CD4-positive, CD25-positive, alpha-beta regulatory T cell (primary cell): ENCODE measurements around the gene GAS2L1. TPM values are rescaled to one million over a fixed set of nuclear protein-coding genes. Genes with fewer than 3 reads are reported as not detected.

ENCODE experiments used
- ATAC-seq, 2 donors: fragments of 150-1000 bp; cut with Tn5 transposase; one replicate each; pipeline ENCODE4 v1.10.0; 2021; ENCODE audit warnings: low read depth in 2 of 2, moderate number of reproducible peaks in 2 of 2, moderate library complexity in 1 of 2
- DNase-seq, 3 donors: peaks; one replicate each; pipeline versions ENCODE4 v3.0.0 to v3.0.0-alpha.2; 2012 to 2022; ENCODE audit warnings: mixed read lengths in 1 of 3
- H3K27ac ChIP-seq: one replicate; pipeline ENCODE4 v1.7.0; 2013; ENCODE audit warnings: mild to moderate bottlenecking, low read length; ENCODE audit not compliant: insufficient read depth, poor library complexity, severe bottlenecking
- H3K27me3 ChIP-seq: one replicate; pipeline ENCODE4 v1.7.0; 2013; ENCODE audit warnings: low read length; ENCODE audit not compliant: control insufficient read depth, insufficient read depth
- H3K36me3 ChIP-seq: one replicate; pipeline ENCODE4 v1.7.0; 2013; ENCODE audit warnings: mild to moderate bottlenecking, low read length, moderate library complexity; ENCODE audit not compliant: control insufficient read depth, insufficient read depth
- H3K4me1 ChIP-seq: 2 replicates; pipeline ENCODE4 v1.7.0; 2013; ENCODE audit warnings: mild to moderate bottlenecking, low read length; ENCODE audit not compliant: insufficient read depth, control insufficient read depth, poor library complexity, severe bottlenecking
- H3K4me3 ChIP-seq: one replicate; pipeline ENCODE4 v1.7.0; 2013; ENCODE audit warnings: low read depth, mild to moderate bottlenecking, low read length, moderate library complexity
- H3K9me3 ChIP-seq, 2 experiments: 1 replicate in 1 of 2; 2 replicates in 1 of 2; pipeline ENCODE4 v1.7.0; 2013; ENCODE audit warnings: low read length in 2 of 2, mild to moderate bottlenecking in 1 of 2, moderate library complexity in 1 of 2; ENCODE audit not compliant: control insufficient read depth in 2 of 2
- H3K27ac Mint-ChIP-seq, 3 donors: one replicate each; pipeline ENCODE4 v1.8.0; 2020 to 2022; ENCODE audit warnings: mild to moderate bottlenecking in 3 of 3, mixed read lengths in 3 of 3, moderate library complexity in 2 of 3
- H3K27me3 Mint-ChIP-seq: one replicate; pipeline ENCODE4 v1.8.0; 2022; ENCODE audit warnings: mild to moderate bottlenecking, mixed read lengths
- H3K36me3 Mint-ChIP-seq: one replicate; pipeline ENCODE4 v1.8.0; 2020; ENCODE audit warnings: mixed read lengths
- H3K4me1 Mint-ChIP-seq, 4 donors: one replicate each; pipeline ENCODE4 v1.8.0; 2020 to 2022; ENCODE audit warnings: mixed read lengths in 4 of 4, mild to moderate bottlenecking in 1 of 4
- H3K4me3 Mint-ChIP-seq, 4 donors: one replicate each; pipeline ENCODE4 v1.8.0; 2020 to 2022; ENCODE audit warnings: mild to moderate bottlenecking in 4 of 4, mixed read lengths in 4 of 4, moderate library complexity in 3 of 4
- H3K9me3 Mint-ChIP-seq, 7 donors: one replicate each; pipeline ENCODE4 v1.8.0; 2020 to 2022; ENCODE audit warnings: mixed read lengths in 7 of 7, mild to moderate bottlenecking in 3 of 7, moderate library complexity in 2 of 7
- polyA plus RNA-seq, 4 donors: library from polyadenylated mRNA; unstranded; fragments of 300-500 nt; fragmentation: Illumina TruSeq; gene quantifications; one replicate each; pipeline ENCODE4 v1.2.3, GENCODE V29; 2021
- total RNA-seq: library from RNA; stranded (reverse); gene quantifications from one replicate; pipeline ENCODE4 v1.2.3, GENCODE V29; 2022

The GAS2L1 gene
- total and polyA plus RNA-seq, 5 donors from 2014 or later, result 0.22 to 1.8 TPM; not detected in 3

- H3K36me3 ChIP-seq, result peaks cover 85% of the 10 kb centered on the region
- Mint-ChIP-seq H3K36me3 (peaks cover 57% of the 10 kb centered on the region), H3K9me3 (no peaks in the 10 kb centered on the region), H3K27me3 (no peaks in the 10 kb centered on the region), H3K4me3 (no peak overlapping the region), H3K27ac (peak overlapping the region in 2 of 3 donors; percentile 52 to 62), H3K4me1 (no peaks in the 10 kb centered on the region)
- no peak for ATAC-seq
- no peaks in the 10 kb centered on the region for H3K27me3 ChIP-seq
- no peak overlapping the region for H3K27ac ChIP-seq
- DNase-seq, result no peak
- no peaks in the 10 kb centered on the region for H3K9me3 ChIP-seq
- H3K4me3 ChIP-seq, result no peak overlapping the region
- no peaks in the 10 kb centered on the region for H3K4me1 ChIP-seq
These were observed 31.9 kb downstream of the GAS2L1 start for GRCh38 chr22:29338398-29338797.

GRCh38 chr22:29339381-29340235, 33.2 kb downstream of the GAS2L1 start:
- H3K4me3 Mint-ChIP-seq, result no peak overlapping the region
- no peak overlapping the region for H3K4me3 ChIP-seq
- ATAC-seq (no peak), DNase-seq (no peak)
- H3K36me3 Mint-ChIP-seq, result peaks cover 59% of the 10 kb centered on the region
- peaks cover 86% of the 10 kb centered on the region for H3K36me3 ChIP-seq
- H3K27me3 Mint-ChIP-seq, result no peaks in the 10 kb centered on the region
- no peaks in the 10 kb centered on the region for H3K9me3 ChIP-seq
- H3K4me1 Mint-ChIP-seq, result no peaks in the 10 kb centered on the region
- H3K27ac Mint-ChIP-seq, result peak overlapping the region in 2 of 3 donors; percentile 38 to 62
- no peaks in the 10 kb centered on the region for H3K27me3 ChIP-seq
- no peak overlapping the region for H3K27ac ChIP-seq
- no peaks in the 10 kb centered on the region for H3K4me1 ChIP-seq
- H3K9me3 Mint-ChIP-seq, result no peaks in the 10 kb centered on the region

DNA sequence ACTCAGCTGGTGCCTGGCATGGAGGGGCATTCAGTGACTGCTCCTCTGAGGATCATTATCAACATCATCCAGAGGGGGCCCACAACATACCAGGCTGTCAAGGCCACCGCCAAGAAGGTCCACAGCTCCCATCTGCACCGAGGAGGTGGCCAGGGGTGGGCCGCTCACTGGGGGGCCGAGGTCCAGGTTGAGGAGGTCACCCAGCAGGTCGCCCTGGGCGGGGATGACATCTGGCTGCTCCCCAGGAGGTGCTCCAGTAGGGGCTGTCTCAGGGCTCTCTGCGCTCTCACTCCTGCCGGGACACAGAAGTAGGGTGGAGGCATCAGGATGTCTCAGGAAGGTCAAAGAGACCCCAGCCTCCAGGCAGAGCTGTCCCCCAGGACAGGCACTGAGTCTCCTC, 34.1 kb downstream of the GAS2L1 start:
- no peak for ATAC-seq
- DNase-seq, result no peak
- peaks cover 50% of the 10 kb centered on the region for H3K36me3 Mint-ChIP-seq

GRCh38 chr22:29341056-29341848, 34.8 kb downstream of the GAS2L1 start:
- Histone ChIP-seq H3K4me1 (no peaks in the 10 kb centered on the region), H3K27me3 (no peaks in the 10 kb centered on the region), H3K4me3 (no peak overlapping the region), H3K27ac (no peak overlapping the region), H3K9me3 (no peaks in the 10 kb centered on the region), H3K36me3 (peaks cover 79% of the 10 kb centered on the region)
- H3K27ac Mint-ChIP-seq, result no peak overlapping the region
- H3K9me3 Mint-ChIP-seq, result no peaks in the 10 kb centered on the region
- no peak for ATAC-seq
- no peaks in the 10 kb centered on the region for H3K4me1 Mint-ChIP-seq
- no peak overlapping the region for H3K4me3 Mint-ChIP-seq
- peaks cover 43% of the 10 kb centered on the region for H3K36me3 Mint-ChIP-seq
- DNase-seq, result no peak
- H3K27me3 Mint-ChIP-seq, result no peaks in the 10 kb centered on the region

More for the DNA sequence above, 34.1 kb downstream of the GAS2L1 start:
- no peaks in the 10 kb centered on the region for H3K4me1 Mint-ChIP-seq
- Histone ChIP-seq H3K27me3 (no peaks in the 10 kb centered on the region), H3K9me3 (no peaks in the 10 kb centered on the region), H3K36me3 (peaks cover 79% of the 10 kb centered on the region), H3K4me3 (no peak overlapping the region), H3K4me1 (no peaks in the 10 kb centered on the region), H3K27ac (no peak overlapping the region)
- H3K9me3 Mint-ChIP-seq, result no peaks in the 10 kb centered on the region
- H3K27ac Mint-ChIP-seq, result no peak overlapping the region
- no peak overlapping the region for H3K4me3 Mint-ChIP-seq
- no peaks in the 10 kb centered on the region for H3K27me3 Mint-ChIP-seq

GRCh38 chr22:29341849-29342127, 35.3 kb downstream of the GAS2L1 start:
- DNase-seq (no peak), ATAC-seq (no peak)
- Mint-ChIP-seq H3K4me1 (no peaks in the 10 kb centered on the region), H3K27me3 (no peaks in the 10 kb centered on the region), H3K9me3 (no peaks in the 10 kb centered on the region), H3K27ac (no peak overlapping the region), H3K36me3 (peaks cover 44% of the 10 kb centered on the region), H3K4me3 (peak overlapping the region in 1 of 4 donors; percentile 24)
- H3K36me3 ChIP-seq, result peaks cover 82% of the 10 kb centered on the region
- H3K9me3 ChIP-seq, result no peaks in the 10 kb centered on the region
- H3K27ac ChIP-seq, result no peak overlapping the region
- no peaks in the 10 kb centered on the region for H3K4me1 ChIP-seq
- no peak overlapping the region for H3K4me3 ChIP-seq
- H3K27me3 ChIP-seq, result no peaks in the 10 kb centered on the region

- H3K27ac Mint-ChIP-seq, result no peak overlapping the region
- H3K36me3 Mint-ChIP-seq, result peaks cover 42% of the 10 kb centered on the region
- Histone ChIP-seq H3K4me3 (no peak overlapping the region), H3K9me3 (no peaks in the 10 kb centered on the region), H3K27ac (no peak overlapping the region), H3K4me1 (no peaks in the 10 kb centered on the region), H3K36me3 (peaks cover 81% of the 10 kb centered on the region), H3K27me3 (no peaks in the 10 kb centered on the region)
- H3K4me3 Mint-ChIP-seq, result no peak overlapping the region
- no peaks in the 10 kb centered on the region for H3K4me1 Mint-ChIP-seq
- no peaks in the 10 kb centered on the region for H3K9me3 Mint-ChIP-seq
- ATAC-seq (no peak), DNase-seq (no peak)
- no peaks in the 10 kb centered on the region for H3K27me3 Mint-ChIP-seq
These were observed 35.7 kb downstream of the GAS2L1 start for GRCh38 chr22:29342177-29342576.

- Mint-ChIP-seq H3K27ac (peak overlapping the region in 2 of 3 donors; percentile 16 to 84), H3K9me3 (no peaks in the 10 kb centered on the region), H3K27me3 (no peaks in the 10 kb centered on the region), H3K4me1 (no peaks in the 10 kb centered on the region), H3K4me3 (no peak overlapping the region), H3K36me3 (peaks cover 47% of the 10 kb centered on the region)
- Histone ChIP-seq H3K4me1 (no peaks in the 10 kb centered on the region), H3K27me3 (no peaks in the 10 kb centered on the region), H3K27ac (no peak overlapping the region), H3K36me3 (peaks cover 82% of the 10 kb centered on the region), H3K4me3 (no peak overlapping the region), H3K9me3 (no peaks in the 10 kb centered on the region)
- DNase-seq, result no peak
- no peak for ATAC-seq
These were observed 36.3 kb downstream of the GAS2L1 start for GRCh38 chr22:29342577-29343312.
